ENCODE measurements around the gene LRRC8E.

LRRC8E gene

DNA sequence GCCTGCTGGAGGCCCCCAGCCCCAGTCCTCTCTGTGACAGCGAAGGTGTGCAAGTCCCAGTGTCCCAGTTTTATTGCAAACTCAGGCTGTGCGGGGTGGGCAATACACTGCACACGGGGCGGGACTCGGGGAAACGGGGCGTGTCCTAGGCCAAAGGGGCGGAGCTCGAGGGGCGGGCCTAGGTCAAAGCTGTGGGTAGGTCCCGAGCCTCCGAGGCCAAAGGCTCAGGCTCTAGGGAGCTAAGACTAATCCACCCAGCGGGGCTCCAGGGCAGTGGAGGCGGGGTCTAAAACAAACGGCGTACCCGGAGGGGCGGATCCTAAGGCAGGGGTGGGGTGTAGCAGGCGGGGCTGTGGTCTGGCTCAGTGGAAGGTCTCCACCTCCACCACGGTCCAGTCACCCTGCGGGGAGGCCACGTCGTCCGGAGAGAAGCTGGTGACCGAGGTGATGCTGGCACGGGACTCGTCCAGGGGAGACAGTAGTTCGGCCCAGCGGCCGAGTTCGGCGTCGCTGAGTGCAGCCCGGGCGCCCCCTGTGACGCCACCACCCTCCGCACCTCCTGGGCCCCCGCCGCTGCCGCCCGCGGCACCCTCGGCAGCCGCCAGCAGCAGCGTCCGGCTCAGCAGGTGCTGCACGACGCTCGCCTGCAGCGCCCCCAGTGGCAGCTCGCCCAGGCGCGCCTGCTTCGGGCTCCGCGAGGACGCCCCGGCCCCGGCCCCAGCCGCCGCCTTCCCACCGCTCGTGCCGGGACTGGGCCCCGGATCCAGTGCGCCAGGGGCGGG, 19.4 kb upstream of the LRRC8E start:
- DNase-seq = no peak

DNA sequence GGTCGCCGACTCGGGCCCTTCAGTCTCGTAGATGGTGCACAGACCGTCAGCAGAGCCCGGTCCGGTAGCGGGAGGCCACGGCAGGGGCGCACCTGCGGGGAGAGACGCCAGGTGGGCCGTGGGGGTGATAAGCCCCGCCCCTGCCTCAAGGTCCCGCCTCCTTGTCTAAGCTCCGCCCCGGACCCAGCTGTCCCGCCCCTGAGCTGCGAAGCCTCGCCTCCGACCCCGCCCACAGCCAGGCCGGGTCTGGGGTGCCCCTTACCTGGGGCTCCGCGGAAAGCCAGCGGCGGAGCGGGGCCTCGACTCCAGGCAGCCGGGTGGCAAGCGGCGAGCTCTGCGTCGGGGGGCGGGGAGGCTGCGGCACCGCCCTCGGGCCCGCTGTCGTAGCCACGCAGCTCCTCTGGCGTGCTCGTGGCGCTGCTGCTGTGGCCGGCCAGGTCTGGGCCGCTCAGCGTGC, 18.8 kb upstream of the LRRC8E start:
- DNase-seq = no peak

DNA sequence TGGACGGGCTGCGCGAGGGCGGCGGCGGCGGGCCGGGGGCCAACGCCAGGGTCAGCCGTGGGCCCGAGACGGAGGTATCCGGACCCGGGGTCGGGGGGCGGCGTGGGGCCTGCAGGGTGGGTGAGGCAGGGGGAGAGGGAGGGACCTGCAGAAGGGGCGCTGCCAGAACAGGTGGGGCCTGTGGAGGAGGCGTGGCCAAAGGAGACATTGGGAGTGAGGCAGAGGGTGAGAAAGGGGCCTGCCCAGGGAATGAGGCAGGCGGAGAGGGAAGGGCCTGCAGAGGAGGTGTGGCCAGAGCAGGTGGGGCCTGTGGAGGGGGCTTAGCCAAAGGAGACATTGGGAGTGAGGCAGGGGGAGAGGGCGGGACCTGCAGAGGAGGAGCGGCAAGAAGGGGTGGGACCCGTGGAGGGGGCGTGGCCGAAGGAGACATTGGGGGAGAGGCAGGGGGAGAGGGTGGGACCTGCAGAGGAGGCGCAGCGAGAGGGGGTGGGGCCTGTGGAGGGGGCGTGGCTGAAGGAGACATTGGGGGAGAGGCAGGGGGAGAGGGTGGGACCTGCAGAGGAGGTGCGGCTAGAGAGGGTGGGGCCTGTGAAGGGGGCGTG, 18.3 kb upstream of the LRRC8E start:
- no peak for DNase-seq

DNA sequence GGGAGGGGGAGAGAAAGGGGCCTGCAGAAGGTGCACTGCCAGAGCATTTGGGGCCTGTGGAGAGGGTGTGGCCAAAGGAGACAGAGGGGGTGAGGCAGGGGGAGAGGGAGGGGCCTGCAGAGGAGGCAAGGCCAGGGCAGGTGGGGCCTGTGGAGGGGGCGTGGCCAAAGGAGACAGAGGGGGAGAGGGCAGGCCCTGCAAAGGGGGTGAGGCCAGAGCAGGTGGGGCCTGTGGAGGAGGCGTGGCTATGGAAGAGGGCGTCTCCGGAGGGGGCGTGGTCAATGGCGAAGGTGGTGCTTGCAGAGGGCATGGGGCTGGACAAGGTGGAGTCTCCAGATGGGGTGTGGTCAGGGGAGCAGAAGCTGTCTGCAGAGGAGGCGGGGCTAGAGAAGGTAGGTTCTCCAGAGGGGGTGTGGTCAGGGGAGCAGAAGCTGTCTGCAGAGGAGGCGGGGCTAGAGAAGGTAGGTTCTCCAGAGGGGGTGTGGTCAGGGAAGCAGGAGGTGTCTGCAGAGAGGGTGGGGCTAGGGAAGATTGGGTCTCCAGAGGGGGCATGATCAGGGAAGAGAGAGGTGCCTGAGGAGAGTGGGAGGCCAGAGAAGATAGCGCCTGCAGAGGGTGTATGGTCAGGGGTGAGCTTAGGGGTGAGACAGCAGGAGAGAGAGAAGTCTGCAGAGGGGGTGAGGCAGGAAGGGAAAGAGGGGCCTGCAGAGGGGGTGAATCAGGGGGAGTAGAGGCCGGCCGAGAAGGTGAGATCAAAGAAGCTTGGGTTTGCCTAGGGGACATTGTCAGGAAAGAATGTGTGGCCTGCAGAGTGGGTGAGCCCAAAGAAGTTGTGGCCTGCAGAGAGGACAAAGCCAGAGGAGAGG, 17.5 kb upstream of the LRRC8E start:
- DNase-seq = peak; percentile 26

DNA sequence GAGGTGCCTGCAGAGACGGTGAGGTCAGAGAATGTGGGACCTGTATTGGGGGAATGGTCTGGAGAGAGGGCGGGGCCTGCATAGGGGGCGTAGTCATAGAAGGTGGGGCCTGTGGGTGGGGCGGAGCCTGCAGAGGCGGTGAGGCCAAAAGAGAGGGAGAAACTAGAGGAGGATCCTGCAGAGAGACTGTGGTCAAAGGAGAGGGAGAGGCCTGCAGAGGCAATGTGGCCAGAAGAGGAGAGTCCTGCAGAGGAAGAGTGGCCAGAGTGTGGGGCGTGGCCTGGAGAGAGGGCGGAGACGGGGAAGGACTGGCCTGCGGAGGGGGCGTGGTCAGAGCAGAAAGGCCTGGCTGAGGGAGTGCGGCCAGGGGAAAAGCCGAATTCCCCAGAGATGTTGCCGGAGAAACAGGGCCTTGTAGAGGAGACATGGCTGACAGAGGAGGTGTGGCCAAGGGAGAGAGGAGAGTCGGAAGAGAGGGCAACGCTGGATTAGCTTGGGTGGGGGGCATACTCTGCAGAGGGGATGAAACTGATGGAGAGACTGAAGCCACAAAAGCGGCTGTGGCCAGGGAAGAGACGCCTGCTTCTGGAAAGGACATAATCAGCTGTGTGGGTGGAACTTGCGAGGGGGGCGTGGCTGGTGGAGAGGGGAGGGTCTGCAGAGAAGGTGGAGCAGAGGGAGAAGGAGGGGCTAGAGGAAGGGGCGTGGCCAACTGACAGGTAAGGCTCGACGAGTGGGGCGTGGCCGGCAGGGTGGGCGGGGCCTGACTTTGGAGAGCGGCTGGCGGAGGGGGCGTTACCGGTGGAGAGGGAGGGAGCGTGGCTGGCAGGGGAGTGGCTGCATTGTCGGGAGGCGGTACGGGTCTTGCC, 16.6 kb upstream of the LRRC8E start:
- DNase-seq = peak; percentile 54

DNA sequence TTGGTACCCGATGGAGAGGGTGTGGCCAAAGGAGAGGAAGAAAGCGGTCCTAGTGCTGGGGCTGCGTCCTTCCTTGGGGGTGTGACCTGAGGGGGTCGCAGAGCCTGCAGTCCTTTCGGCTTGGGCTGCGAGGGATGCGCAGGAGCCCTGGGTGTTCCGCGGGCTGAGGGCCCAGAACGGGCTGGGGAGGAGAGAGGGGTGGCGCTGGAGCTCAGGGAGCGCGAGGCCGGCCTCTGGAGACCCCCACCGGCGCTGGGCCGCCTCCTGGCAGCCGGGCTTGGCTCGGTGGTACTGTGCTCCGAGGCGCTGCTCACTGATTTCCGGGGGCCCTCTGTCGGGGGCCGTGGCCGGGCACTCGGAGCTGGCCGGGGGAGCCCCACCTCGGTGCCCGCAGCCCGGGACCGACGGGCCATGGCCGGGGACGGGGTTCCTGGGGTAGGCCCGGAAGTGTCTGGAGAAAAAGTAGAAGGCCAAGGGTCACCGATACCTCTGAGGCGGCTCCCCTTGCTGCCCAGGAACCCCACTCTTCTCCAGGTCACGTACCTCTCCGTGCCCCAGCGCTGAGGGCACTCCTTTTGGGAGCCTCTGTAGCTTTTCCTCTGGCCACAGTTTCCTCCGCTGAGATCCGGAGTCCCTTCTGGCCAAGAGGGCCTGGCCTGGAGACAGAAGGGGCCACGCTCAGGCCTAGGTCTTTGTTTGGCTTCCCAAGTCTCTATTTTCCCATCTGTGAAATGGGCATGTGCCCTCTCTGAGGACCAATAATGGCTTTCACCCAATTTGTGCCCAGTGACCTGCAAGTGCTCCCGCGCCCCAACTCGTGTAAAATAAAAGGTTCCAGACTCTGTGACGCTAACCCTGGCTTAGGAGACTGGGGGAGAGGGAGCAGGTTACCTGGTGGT, 15.8 kb upstream of the LRRC8E start:
- DNase-seq = no peak

DNA sequence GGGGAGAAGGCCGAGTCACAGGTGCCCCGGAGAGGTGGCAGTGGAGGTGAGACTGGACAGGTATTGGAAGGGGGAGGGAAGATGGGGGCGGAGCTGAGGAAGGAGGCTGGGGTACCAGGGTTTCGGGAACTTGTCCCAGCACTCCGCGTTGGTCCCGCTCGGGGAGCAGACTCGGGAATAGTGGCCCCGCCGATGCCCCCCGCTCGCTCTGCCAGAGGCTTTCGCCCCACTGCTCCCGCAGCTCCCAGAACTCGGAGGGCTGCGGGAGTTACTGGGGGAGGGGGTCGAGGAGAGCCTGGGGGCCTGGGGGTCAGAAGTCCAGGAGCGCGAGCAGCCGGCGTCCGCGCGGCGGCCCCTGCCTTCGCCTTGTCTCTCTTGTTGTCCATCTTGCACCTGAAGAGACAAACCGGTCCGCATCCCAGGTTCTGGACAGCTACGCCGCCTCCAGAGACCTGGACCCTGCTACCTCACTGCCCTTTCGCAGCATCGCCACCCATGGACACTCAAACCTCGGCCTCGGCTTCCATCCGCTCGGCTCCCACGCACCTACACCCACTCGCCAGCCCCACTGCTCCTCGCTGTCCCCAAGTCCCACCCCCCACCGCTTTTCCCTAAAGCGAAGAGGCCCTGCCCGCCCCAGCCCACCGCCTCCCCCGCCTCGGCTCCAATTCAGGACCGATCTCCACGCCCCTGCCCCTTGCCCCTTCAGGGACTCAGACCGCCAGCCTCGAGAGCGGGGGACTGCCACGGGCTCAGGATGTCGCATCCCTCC, 14.8 kb upstream of the LRRC8E start:
- DNase-seq = no peak

DNA sequence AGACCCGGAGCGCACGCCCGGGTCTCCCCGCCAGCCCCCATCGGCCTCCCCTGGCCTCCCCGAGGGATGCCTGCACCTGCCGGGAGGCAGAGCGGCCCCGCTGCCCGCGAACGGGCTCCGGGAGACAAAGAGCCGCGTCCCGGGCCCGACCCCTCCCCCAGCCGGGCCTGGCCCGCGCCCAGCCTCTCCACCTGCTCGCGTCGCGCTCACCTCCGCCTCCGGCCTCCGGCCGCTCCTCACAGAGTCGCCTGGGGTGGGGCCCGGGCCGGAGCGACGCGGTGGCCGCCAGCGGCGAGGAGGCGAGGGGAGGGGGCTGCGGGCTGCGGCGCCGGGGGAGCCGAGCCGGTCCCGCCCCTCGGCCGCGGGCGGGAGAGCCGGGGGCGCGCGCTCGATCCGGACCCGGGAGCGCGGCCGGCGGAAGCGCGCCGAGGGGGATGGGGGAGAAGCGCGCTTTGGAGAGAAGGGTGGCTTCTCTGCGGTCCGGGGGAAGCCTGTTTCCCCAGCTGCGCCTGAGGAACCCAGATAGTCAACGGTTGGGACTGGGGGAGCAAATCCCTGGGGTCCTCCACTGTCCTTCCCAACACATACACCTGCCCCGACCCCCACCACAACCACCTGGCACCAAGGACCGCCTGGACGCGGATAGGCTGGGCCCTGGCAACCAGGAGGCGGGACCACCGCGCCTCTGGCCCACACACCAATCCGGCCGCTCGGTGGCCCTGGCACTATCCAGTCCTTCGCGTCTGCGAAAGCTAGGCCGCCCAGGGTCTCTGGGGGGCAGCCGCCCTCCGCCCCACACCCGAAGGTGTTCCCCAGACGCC, 14.0 kb upstream of the LRRC8E start, which contains the start of gene PRR36:
Gene PRR36 (minus strand): TSS at position 315 of the 821 bp plus-strand sequence. CDS start 701 bp downstream, outside the sequence.
- peak; percentile 89 for DNase-seq

DNA sequence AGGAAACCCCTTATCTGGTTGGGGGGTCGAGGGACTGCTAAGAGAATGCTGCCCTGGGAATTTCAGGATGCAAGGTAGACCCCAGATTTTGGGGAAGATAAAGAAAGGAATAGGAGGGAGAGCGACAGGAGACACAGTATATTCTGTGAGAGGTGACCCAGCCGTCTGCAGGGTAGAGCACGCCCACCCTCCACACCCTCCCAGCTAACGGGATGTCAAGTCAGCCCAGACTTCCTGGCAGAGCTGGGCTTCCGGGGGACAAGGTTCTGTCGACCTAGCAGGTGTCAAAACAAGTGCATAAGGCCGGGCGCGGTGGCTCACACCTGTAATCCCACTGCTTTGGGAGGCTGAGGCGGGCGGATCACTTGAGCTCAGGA, 13.4 kb upstream of the LRRC8E start:
- DNase-seq = no peak

DNA sequence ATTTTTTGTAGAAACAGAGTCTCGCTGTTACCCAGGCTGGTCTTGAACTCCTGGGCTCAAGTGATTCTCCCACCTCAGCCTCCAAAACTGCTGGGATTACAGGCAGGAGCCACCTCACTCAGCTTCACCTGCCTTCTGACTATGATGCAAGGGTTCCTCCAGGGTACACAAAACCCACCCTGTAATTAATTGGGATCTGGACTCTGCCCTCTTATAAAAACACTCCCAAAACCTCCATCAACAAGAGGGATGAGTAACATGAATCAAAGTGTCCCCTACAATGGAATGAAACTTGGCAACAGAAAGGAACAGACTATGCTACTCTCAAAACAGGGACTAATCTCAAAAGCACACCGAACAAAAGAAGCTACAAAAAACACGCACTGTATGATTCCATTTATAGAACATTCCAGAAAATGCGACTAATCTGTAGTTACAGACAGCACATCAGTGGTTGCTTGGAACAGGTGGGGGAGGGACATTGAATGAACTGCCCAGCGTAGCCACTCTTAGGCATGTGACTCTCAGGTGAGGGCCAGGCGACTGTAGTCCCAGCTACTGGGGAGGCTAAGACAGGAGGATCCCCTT, 11.0 kb upstream of the LRRC8E start:
- no peak for DNase-seq

DNA sequence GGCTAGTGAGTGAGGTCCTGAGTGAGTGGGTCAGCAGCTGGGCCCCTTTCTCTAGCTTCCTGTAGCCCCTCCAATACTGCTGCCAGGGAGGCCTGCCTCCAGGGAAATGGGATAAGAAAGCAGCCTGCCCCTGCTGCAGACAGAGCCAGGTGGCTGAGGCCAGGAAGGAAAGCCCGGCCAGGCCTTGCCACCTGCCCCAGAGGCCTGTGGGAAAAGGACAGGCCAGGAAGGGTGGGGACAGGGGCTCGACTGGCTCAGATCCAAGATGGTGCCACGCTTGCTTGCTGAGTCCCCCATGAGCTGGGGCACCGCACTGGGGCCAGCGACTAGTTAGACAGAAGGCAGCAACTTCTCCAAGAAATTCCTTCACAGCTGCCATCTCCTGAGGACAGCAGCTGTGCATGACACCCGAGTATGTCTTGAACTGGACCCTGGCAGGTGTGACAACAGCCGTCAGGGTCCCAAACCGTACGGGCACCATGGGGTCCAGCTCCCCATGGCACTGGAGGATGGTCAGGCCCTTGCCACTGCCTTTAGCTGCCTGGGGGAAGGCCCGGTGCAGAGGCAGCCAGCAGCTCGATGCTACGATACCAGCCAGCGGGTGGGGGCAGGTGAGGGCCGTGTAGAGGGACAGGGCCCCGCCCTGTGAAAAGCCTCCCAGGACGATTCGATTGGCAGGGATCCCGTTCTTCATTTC, 9.1 kb upstream of the LRRC8E start:
- DNase-seq = no peak

DNA sequence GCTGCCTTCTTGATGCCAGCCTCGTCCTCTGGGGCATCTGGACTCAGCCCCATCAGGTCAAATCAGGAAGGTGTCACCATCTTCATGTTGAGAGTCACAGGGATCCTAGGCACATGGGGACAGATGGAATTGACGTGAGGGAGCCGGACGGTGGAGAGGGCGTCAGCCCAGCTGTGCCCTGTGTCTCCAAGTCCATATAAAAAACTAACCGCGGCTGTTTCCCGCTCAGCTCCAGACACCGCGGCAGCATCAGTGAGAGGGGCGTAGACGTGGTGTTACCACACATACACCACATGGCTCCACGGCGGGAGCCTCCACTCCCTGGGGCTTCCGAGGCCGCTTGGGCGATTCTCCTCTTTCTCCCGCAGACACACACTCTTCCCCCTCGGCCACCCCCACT, 8.5 kb upstream of the LRRC8E start:
- DNase-seq = peak; percentile 47

DNA sequence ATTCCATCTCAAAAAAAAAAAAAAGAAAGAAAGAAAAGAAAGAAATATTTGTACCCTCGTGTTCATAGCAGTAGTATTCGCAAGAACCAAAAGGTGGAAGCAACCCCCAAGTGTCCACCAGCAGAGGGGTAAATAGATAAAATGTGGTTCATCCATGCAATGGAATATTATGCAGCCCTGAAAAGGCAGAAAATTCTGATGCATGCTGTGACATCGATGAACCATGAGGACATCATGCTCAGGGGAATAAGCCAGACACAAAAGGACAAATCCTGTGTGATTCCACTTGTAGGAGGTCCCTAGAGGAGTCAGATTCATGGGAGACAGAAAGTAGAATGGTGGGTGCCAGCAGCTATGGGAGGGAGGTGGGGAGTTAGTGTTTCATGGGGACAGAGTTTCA, 6.4 kb upstream of the LRRC8E start:
- no peak for DNase-seq

DNA sequence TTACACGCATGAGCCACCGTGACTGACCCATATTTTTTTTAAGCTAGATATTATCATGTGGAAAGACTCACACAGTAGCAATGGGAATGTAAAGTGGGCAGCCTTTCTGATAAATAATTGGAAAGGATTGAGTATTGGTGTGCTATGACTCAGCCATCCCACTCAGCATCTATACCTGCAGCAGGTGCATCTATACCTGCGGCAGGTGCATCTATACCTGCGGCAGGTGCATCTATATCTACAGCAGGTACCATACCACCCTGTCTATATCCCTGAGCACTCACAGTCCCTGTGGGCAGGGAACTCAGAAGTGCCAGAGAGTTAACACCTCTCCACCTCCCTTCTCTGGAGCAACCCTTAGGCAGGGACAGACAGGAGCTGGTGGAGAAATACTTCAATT, 5.2 kb upstream of the LRRC8E start:
- no peak for DNase-seq

DNA sequence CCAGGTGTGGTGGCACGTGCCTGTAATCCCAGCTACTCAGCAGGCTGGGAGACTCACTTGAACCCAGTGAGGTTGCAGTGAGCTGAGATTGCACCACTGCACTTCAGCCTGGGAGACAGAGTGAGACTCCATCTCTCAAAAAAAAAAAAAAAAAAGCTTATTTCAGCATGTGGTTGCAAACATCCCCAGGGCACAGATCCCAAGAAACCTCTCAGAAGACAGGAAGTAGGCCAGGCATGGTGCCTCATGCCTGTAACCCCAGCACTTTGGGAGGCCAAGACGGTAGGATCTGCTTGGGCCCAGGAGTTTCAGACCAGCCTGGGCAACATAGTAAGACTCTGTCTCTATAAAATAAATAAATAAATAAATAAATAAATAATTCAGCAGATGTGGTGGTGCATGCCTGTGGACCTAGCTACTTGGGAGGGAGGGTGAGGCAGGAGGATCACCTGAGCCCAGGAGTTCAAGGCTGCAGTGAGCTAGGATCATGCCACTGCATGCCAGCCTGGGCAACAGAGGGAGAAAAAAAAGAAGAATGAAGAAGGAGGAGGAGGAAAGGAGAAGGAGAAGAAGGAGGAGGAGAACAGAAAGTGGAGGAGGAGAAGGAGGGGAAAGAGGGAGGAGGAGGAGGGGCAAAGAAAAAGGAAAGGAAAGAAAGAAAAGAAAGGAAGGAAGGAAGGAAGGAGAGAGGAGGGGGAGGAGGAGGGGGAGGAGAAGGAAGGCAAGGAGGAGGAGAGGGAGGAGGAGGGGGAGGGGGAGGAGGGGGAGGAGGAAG, 4.3 kb upstream of the LRRC8E start:
- DNase-seq = no peak

DNA sequence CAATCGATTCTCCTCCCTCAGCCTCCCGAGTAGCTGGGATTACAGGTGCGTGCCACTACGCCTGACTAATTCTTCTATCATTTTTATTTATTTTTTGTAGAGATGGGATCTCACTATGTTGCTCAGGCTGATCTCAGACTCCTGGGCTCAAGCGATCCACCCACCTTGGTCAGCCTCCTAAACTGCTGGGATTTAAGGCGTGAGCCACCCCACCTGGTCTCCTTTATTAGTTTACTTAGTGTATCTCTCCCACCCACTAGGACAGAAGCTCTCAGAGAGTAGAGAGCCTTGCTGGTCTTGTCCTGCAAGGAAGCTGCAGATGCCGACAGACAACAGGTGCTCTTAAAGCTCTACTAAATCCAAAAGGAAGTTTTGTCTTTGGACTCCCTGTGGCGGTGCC, 2.5 kb upstream of the LRRC8E start:
- DNase-seq = no peak

DNA sequence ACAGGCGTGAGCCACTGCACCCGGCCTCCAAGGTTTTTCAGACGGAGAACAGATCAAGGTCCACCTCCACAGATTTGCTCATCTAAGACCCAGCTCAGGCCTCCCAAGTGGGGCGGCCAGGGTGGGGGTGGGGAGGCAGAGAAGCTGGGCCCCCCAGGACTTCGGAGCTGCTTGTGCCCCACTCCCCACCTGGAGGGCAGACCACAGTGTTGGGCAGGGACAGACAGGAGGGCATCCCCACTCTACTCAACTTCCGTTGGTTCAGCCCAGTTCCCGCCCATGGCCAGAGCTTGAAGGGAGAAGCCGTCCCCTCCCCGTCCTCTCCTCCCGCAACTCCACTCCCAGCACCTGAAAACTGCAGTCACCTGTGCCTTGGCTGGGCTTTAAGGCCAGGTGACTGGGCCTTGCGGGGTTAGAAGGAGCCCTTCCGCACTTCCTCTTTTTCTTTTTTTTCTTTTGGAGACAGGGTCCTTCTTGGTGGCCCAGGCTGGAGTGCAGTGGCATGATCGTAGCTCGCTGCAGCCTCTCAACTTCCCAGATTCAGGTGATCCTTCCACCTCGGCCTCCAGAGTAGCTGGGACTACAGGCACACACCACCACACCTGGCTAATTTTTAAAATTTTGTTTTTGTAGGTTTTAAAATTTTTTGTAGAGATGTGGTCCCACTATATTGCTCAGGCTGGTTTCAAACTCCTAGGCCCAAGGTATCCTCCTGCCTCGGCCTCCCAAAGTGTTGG, 734 bp upstream of the LRRC8E start:
- DNase-seq = no peak

Data from NCI-H2171 (cell line).